Cardiac muscle cell (in vitro differentiated cells and primary cell): Measurements from ENCODE around the gene AMOTL1. TPM values are rescaled to one million over a fixed set of nuclear protein-coding genes. Genes with fewer than 3 reads are reported as not detected.

Source experiments
- DNase-seq, 2 donors: peaks; one replicate each; pipeline versions ENCODE4 v3.0.0 to v3.0.0-alpha.2; 2010 to 2017; ENCODE audit warnings: low read depth in 1 of 2, low spot score in 1 of 2
- H3K27ac ChIP-seq: fragments of 200-600 bp; sonication (generic); 2 replicates; pipeline ENCODE4 v1.5.1; 2016
- H3K27me3 ChIP-seq: fragments of 200-600 bp; sonication (generic); 2 replicates; pipeline ENCODE4 v1.6.0; 2016; ENCODE audit warnings: control low read depth
- H3K36me3 ChIP-seq: fragments of 200-600 bp; sonication (generic); 2 replicates; pipeline ENCODE4 v1.5.1; 2016; ENCODE audit warnings: control low read depth
- H3K4me1 ChIP-seq: fragments of 200-600 bp; sonication (generic); 2 replicates; pipeline ENCODE4 v1.8.1; 2017; ENCODE audit warnings: low read depth, mild to moderate bottlenecking, mixed run types
- H3K4me3 ChIP-seq: fragments of 200-600 bp; sonication (generic); 2 replicates; pipeline ENCODE4 v1.5.1; 2016; ENCODE audit warnings: mild to moderate bottlenecking
- H3K9me3 ChIP-seq: fragments of 200-600 bp; sonication (generic); 2 replicates; pipeline ENCODE4 v1.5.1; 2017; ENCODE audit warnings: low read depth, mild to moderate bottlenecking, control low read depth
- CTCF ChIP-seq: IDR thresholded peaks from 2 replicates; pipeline ENCODE4 v1.5.1; 2012; ENCODE audit warnings: low read depth, mild to moderate bottlenecking, low read length
- polyA plus RNA-seq: library from polyadenylated mRNA; unstranded; fragments of >200 nt; fragmentation: Nextera tagmentation; extraction: Ambion mirVana; gene quantifications from 2 replicates; pipeline ENCODE4 v1.2.1, GENCODE V29; 2016
- total RNA-seq: library from RNA; depleted of rRNA; stranded (reverse); fragments of >200 nt; gene quantifications from 2 replicates; pipeline ENCODE4 v1.2.3, GENCODE V29; 2016

The AMOTL1 gene
- total and polyA plus RNA-seq, 2 experiments from 2014 or later = 1.2 to 5.1 TPM

GRCh38 chr11:94760296-94760695 is 7.9 kb upstream of the AMOTL1 start:
- no peak for TF ChIP-seq CTCF
- Histone ChIP-seq H3K4me3 (no peak overlapping the region), H3K4me1 (no peaks in the 10 kb centered on the region)

DNA sequence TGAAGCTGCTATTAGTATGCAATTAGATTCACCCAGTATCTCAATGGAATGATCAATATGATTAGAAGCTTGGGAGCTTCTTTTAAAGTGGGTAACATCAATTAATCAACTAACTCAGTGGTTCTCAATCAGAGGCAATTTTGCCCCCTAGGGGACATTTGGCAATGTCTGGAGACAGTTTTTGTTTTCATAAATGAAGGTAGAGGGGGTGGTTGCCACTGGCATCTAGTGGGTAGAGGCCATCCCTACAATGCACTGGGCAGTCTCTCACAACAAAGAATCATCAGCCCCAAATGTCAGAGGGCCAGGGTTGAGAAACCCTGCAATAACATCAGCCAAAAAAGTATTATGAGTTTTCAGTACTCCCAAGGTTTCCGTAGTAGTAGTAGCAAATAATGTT is 5.9 kb upstream of the AMOTL1 start:
- Histone ChIP-seq H3K27me3 (peaks cover 100% of the 10 kb centered on the region), H3K9me3 (no peaks in the 10 kb centered on the region), H3K36me3 (no peaks in the 10 kb centered on the region), H3K4me1 (no peaks in the 10 kb centered on the region), H3K4me3 (no peak overlapping the region), H3K27ac (no peak overlapping the region)
- DNase-seq = no peak
- TF ChIP-seq CTCF = peak; percentile 30

More at GRCh38 chr11:94760296-94760695, 7.9 kb upstream of the AMOTL1 start:
- Histone ChIP-seq H3K36me3 (no peaks in the 10 kb centered on the region), H3K27me3 (peaks cover 100% of the 10 kb centered on the region), H3K9me3 (no peaks in the 10 kb centered on the region), H3K27ac (no peak overlapping the region)
- DNase-seq = no peak

DNA sequence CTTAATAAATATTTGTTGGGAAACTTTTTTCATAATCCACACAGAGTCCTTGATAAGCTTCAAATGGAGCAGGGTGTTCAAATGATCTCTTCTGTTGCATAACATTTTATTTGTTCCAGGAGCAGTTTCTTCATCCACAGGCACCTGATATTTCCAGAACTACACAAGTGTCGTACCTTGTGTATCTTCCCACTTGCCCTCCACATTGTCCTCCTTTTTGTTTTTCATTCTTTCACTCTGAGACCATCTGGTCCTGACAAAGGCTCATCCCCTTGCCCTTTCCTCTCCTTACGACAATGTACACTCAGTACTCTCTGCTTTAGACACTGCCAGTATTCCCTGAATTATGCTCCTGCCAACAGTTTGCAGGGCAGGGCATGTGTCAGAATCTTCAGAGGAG is 5.2 kb upstream of the AMOTL1 start:
- H3K27me3 ChIP-seq = peaks cover 100% of the 10 kb centered on the region
- no peak for TF ChIP-seq CTCF
- H3K4me1 ChIP-seq = no peaks in the 10 kb centered on the region
- H3K4me3 ChIP-seq = no peak overlapping the region
- H3K27ac ChIP-seq = no peak overlapping the region
- no peaks in the 10 kb centered on the region for H3K9me3 ChIP-seq
- H3K36me3 ChIP-seq = no peaks in the 10 kb centered on the region
- no peak for DNase-seq

- H3K36me3 ChIP-seq = no peaks in the 10 kb centered on the region
- H3K27ac ChIP-seq = no peak overlapping the region
- TF ChIP-seq CTCF = no peak
- DNase-seq = peak; percentile 24 to 28
- H3K9me3 ChIP-seq = no peaks in the 10 kb centered on the region
- no peak overlapping the region for H3K4me3 ChIP-seq
- no peaks in the 10 kb centered on the region for H3K4me1 ChIP-seq
- peaks cover 90% of the 10 kb centered on the region for H3K27me3 ChIP-seq
These were observed 1.4 kb upstream of the AMOTL1 start for GRCh38 chr11:94766713-94767206.

DNA sequence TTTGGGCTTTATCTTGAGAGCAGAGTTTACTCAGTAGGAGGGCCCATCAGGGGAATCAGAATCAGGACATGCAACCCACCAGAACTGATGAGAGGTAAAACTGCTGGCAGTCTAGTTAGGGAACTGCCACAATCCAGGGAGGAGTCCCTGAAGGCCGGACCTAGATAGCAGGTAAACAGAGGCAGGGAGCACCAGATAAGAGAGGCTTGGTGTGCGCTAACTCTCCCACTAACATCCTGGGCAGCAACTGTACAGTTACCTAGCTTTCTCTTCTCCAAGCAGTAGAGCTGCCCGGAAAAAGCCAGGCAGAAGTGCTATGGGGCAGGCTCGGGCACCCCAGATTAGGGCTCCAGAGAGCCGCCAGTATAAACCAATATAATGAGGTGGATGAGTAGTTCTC is 865 bp upstream of the AMOTL1 start:
- Histone ChIP-seq H3K27me3 (peaks cover 85% of the 10 kb centered on the region), H3K36me3 (no peaks in the 10 kb centered on the region), H3K9me3 (no peaks in the 10 kb centered on the region), H3K27ac (no peak overlapping the region), H3K4me3 (no peak overlapping the region), H3K4me1 (no peaks in the 10 kb centered on the region)
- DNase-seq = no peak
- TF ChIP-seq CTCF = no peak
